CD14-positive monocyte (primary cell): ENCODE data around the gene UGT1A10. TPM values are rescaled to one million over a fixed set of nuclear protein-coding genes. Genes with fewer than 3 reads are reported as not detected.

Source experiments
- DNase-seq, 3 donors: peaks; one replicate each; pipeline ENCODE4 v3.0.0-alpha.2; 2011 to 2022
- H2AFZ ChIP-seq: 2 replicates; pipeline ENCODE4 v1.6.0; 2012; ENCODE audit warnings: mild to moderate bottlenecking, low read depth, low read length, inconsistent platforms; ENCODE audit not compliant: insufficient read depth, poor library complexity, severe bottlenecking
- H3K27ac ChIP-seq, 2 donors: 1 replicate in 1 of 2; 2 replicates in 1 of 2; pipeline ENCODE4 v1.5.1; 2012 to 2013; ENCODE audit warnings: low read length in 2 of 2, control low read depth in 1 of 2, inconsistent platforms in 1 of 2, low read depth in 1 of 2, mild to moderate bottlenecking in 1 of 2
- H3K27me3 ChIP-seq, 2 donors: one replicate each; pipeline versions ENCODE4 v1.6.0 to v1.6.1; 2011 to 2013; ENCODE audit warnings: low read length in 2 of 2; ENCODE audit not compliant: control insufficient read depth in 2 of 2, insufficient read depth in 2 of 2
- H3K36me3 ChIP-seq, 2 donors: replicated peaks in 1 of 2; 1 replicate in 1 of 2; 2 replicates in 1 of 2; pipeline versions ENCODE4 v1.5.1 to v1.6.1; 2012 to 2013; ENCODE audit warnings: low read length in 2 of 2, control low read depth in 1 of 2, inconsistent platforms in 1 of 2, mild to moderate bottlenecking in 1 of 2; ENCODE audit not compliant: insufficient read depth in 2 of 2, control insufficient read depth in 1 of 2
- H3K4me1 ChIP-seq, 2 donors: 1 replicate in 1 of 2; 2 replicates in 1 of 2; pipeline versions ENCODE4 v1.5.1 to v1.6.1; 2012 to 2013; ENCODE audit warnings: low read length in 2 of 2, control low read depth in 1 of 2, inconsistent platforms in 1 of 2, mild to moderate bottlenecking in 1 of 2, moderate library complexity in 1 of 2; ENCODE audit not compliant: insufficient read depth in 2 of 2, control insufficient read depth in 1 of 2
- H3K4me2 ChIP-seq: replicated peaks from 2 replicates; pipeline ENCODE3; 2012; ENCODE audit warnings: low read length, moderate library complexity, mild to moderate bottlenecking; ENCODE audit not compliant: poor library complexity, severe bottlenecking; ENCODE audit errors: extremely low read depth
- H3K4me3 ChIP-seq, 3 experiments: fragments of 200-600 bp in 1 of 3; sonication (generic) in 1 of 3; replicated peaks in 1 of 3; 1 replicate in 2 of 3; 2 replicates in 1 of 3; pipeline ENCODE4 v1.5.1; 2011 to 2013; ENCODE audit warnings: low read length in 3 of 3, mild to moderate bottlenecking in 3 of 3, control low read depth in 2 of 3, low read depth in 2 of 3, inconsistent platforms in 1 of 3, moderate library complexity in 1 of 3
- H3K79me2 ChIP-seq: 2 replicates; pipeline ENCODE4 v1.6.0; 2012; ENCODE audit warnings: mild to moderate bottlenecking, control low read depth, inconsistent platforms, low read length, moderate library complexity; ENCODE audit not compliant: insufficient read depth
- H3K9ac ChIP-seq: 2 replicates; pipeline ENCODE4 v1.6.0; 2017; ENCODE audit warnings: low read length, mild to moderate bottlenecking; ENCODE audit not compliant: insufficient read depth, poor library complexity, severe bottlenecking
- H3K9me3 ChIP-seq, 2 donors: replicated peaks in 1 of 2; 1 replicate in 1 of 2; 2 replicates in 1 of 2; pipeline versions ENCODE4 v1.5.1 to v1.6.1; 2012 to 2013; ENCODE audit warnings: low read length in 2 of 2, control low read depth in 1 of 2; ENCODE audit not compliant: control insufficient read depth in 1 of 2, insufficient read depth in 1 of 2
- H4K20me1 ChIP-seq: 2 replicates; pipeline ENCODE4 v1.6.0; 2012; ENCODE audit warnings: mild to moderate bottlenecking, low read length, control low read depth, moderate library complexity; ENCODE audit not compliant: insufficient read depth
- H3K27ac Mint-ChIP-seq, 7 donors: one replicate each; pipeline ENCODE4 v1.8.0; 2020; ENCODE audit warnings: mild to moderate bottlenecking in 7 of 7, mixed read lengths in 7 of 7, moderate library complexity in 6 of 7, inconsistent platforms in 2 of 7
- H3K27me3 Mint-ChIP-seq, 3 donors: one replicate each; pipeline ENCODE4 v1.8.0; 2021 to 2022; ENCODE audit warnings: low read depth in 3 of 3, mild to moderate bottlenecking in 3 of 3, mixed read lengths in 3 of 3, moderate library complexity in 3 of 3, inconsistent platforms in 1 of 3
- H3K36me3 Mint-ChIP-seq, 2 donors: one replicate each; pipeline ENCODE4 v1.8.0; 2020; ENCODE audit warnings: mixed read lengths in 2 of 2, inconsistent platforms in 1 of 2, mild to moderate bottlenecking in 1 of 2
- H3K4me1 Mint-ChIP-seq: one replicate; pipeline ENCODE4 v1.8.0; 2020; ENCODE audit warnings: mild to moderate bottlenecking, mixed read lengths
- H3K4me3 Mint-ChIP-seq, 2 donors: one replicate each; pipeline ENCODE4 v1.8.0; 2020; ENCODE audit warnings: mild to moderate bottlenecking in 2 of 2, mixed read lengths in 2 of 2, moderate library complexity in 1 of 2
- H3K9me3 Mint-ChIP-seq, 7 donors: one replicate each; pipeline ENCODE4 v1.8.0; 2020 to 2022; ENCODE audit warnings: mixed read lengths in 7 of 7, mild to moderate bottlenecking in 6 of 7, moderate library complexity in 6 of 7, inconsistent platforms in 2 of 7
- CTCF ChIP-seq: fragments of 200-600 bp; IDR thresholded peaks from one replicate; pipeline ENCODE4 v1.8.0; 2022; ENCODE audit warnings: antibody characterized with exemption, mild to moderate bottlenecking
- WGBS: methylation state at CpG from one replicate; pipeline ENCODE4 v1.1.5; 2013; ENCODE audit warnings: missing lambda C conversion rate; ENCODE audit not compliant: insufficient coverage; 5-methylcytosine and 5-hydroxymethylcytosine counted together
- intact Hi-C, 2 donors: fragments of 100-400 bp; cut with micrococcal nuclease; formaldehyde crosslinking; loops; one replicate each; pipeline versions ENCODE4 v1.15.0 to v1.15.1; 2023
- polyA plus RNA-seq, 3 donors: library from polyadenylated mRNA; depleted of rRNA in 1 of 3; unstranded in 2 of 3; stranded (reverse) in 1 of 3; fragments of 300-500 nt in 2 of 3; fragments of >200 nt in 1 of 3; fragmentation: Illumina TruSeq in 2 of 3; gene quantifications; 1 replicate in 2 of 3; 2 replicates in 1 of 3; pipeline ENCODE4 v1.2.3, GENCODE V29; 2012 to 2021

Gene UGT1A10
- polyA plus RNA-seq, 3 donors, result not detected

GRCh38 chr2:233822101-233822771, 186.0 kb downstream of the UGT1A10 start:
- H3K27me3 ChIP-seq, result no peaks in the 10 kb centered on the region
- no peak overlapping the region for H3K9ac ChIP-seq
- H3K4me2 ChIP-seq, result no peak overlapping the region
- Mint-ChIP-seq H3K27ac (no peak overlapping the region), H3K36me3 (no peaks in the 10 kb centered on the region), H3K27me3 (peaks cover 3 to 6% (median 4%) of the 10 kb centered on the region in 3 donors), H3K9me3 (peaks cover 0 to 7% (median 0%) of the 10 kb centered on the region in 7 donors), H3K4me1 (peaks cover 7% of the 10 kb centered on the region), H3K4me3 (no peak overlapping the region)
- no peaks in the 10 kb centered on the region for H3K9me3 ChIP-seq
- H3K4me3 ChIP-seq, result no peak overlapping the region
- no peaks in the 10 kb centered on the region for H4K20me1 ChIP-seq
- H3K27ac ChIP-seq, result no peak overlapping the region
- H3K79me2 ChIP-seq, result no peaks in the 10 kb centered on the region
- H3K4me1 ChIP-seq, result peaks cover 4 to 8% of the 10 kb centered on the region in 2 donors
- intact Hi-C loops, result no loop called here
- DNase-seq, result no peak
- 94% methylated on average over 21 of the region's 21 CpGs for WGBS
- TF ChIP-seq CTCF, result no peak
- no peaks in the 10 kb centered on the region for H3K36me3 ChIP-seq
- no peak overlapping the region for H2AFZ ChIP-seq

Other genes starting within 250 kb of the UGT1A10 start
- gene USP40, start 69.7 kb upstream of the UGT1A10 start, polyA plus RNA-seq, result 10 to 100 TPM in 1 of 3 donors, 1 to 10 TPM in 2; 4.0 to 13.5 (median 5.1) TPM
- gene UGT1A8, start 18.8 kb upstream of the UGT1A10 start, polyA plus RNA-seq, result not detected
- gene UGT1A9, start 35.5 kb downstream of the UGT1A10 start, polyA plus RNA-seq, result not detected
- gene UGT1A7, start 45.5 kb downstream of the UGT1A10 start, polyA plus RNA-seq, result not detected
- gene UGT1A6, start 56.4 kb downstream of the UGT1A10 start, polyA plus RNA-seq, result not detected
- gene UGT1A5, start 76.5 kb downstream of the UGT1A10 start, polyA plus RNA-seq, result not detected
- gene UGT1A4, start 82.3 kb downstream of the UGT1A10 start, polyA plus RNA-seq, result not detected
- not detected for gene UGT1A3, start 92.6 kb downstream of the UGT1A10 start, polyA plus RNA-seq
- not detected for gene UGT1A1, start 123.8 kb downstream of the UGT1A10 start, polyA plus RNA-seq
- gene MROH2A, start 141.9 kb downstream of the UGT1A10 start, polyA plus RNA-seq, result not detected
- gene HJURP, start 218.1 kb downstream of the UGT1A10 start, polyA plus RNA-seq, result not detected